CD4-positive, alpha-beta T cell treated with Interleukin-6 for 4 hours (primary cell): Measurements from ENCODE around the gene ICE2.
"Not testable (repeated sequence)": the region's sequence is repeated elsewhere in the genome, so short reads cannot be mapped to it uniquely, and the experiment has no call there.

Source experiments
- DNase-seq: peaks from one replicate; pipeline ENCODE4 v3.0.0-alpha.2; 2020; ENCODE audit warnings: mixed read lengths

The ICE2 gene

GRCh38 chr15:60442031-60442650 lies 36.8 kb downstream of the ICE2 start:
- DNase-seq: no peak

GRCh38 chr15:60441331-60441730 lies 37.6 kb downstream of the ICE2 start:
- no peak for DNase-seq

GRCh38 chr15:60438646-60439045 lies 40.3 kb downstream of the ICE2 start:
- DNase-seq: no peak

- no peak for DNase-seq
Observed at GRCh38 chr15:60428935-60429334, 50.0 kb downstream of the ICE2 start.

GRCh38 chr15:60426870-60427508 lies 52.0 kb downstream of the ICE2 start:
- DNase-seq: no peak

DNA sequence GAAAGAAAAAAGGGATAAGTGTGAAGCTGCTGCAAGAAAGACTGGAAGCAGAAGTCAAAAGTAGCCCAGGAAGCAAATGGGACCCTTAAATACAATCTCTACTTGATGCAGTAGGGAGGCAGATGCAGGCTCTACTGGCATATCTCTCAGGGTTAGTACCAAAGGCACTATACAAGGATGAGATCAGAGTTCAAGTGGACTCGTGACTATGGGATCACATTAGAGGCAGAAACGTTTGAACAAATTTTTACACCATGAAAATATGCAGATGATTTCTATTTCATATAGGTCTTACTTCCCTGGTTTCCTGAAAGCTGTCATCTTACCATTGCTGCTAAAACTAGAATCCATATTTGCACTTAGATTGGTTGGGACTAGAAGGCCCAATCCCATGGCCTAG lies 53.5 kb downstream of the ICE2 start:
- no peak for DNase-seq

DNA sequence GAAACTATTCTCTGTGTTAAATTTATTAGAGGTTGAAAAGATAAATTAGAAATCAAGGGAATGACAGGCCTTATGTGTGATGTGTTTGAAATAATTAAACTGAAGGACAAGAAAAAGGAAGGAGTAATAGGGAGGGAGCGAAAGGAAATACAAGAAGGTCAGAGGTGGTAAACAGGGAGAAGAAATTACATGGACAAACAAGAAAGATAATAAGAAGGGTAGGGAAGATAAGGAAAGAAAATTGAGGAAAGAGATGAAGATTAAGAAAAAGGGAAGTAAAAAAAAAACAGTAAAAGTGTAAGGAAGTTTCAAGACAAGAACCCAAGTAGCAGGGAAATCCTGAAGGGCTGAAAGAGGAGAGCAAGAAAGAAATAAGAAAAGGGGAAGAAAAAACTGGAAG lies 54.9 kb downstream of the ICE2 start:
- no peak for DNase-seq

DNA sequence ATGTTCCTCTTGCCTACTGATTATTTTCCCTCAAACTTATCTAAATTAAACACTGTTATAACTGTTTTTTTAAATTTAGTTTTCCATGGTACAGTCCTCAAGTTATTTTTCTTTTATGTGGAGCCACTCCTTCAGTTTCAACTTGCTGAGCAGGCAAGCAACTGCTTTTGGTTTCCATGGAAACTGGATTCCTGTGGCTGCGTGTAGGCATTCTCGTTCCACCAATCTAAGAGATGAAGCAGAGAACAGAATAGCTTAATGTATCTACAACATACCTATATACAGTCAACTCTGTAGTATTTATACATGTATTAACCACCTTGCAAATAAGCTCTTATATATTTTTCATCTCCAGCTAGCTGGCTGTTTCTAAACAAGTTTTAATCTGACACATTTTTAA lies 55.4 kb downstream of the ICE2 start:
- no peak for DNase-seq

DNA sequence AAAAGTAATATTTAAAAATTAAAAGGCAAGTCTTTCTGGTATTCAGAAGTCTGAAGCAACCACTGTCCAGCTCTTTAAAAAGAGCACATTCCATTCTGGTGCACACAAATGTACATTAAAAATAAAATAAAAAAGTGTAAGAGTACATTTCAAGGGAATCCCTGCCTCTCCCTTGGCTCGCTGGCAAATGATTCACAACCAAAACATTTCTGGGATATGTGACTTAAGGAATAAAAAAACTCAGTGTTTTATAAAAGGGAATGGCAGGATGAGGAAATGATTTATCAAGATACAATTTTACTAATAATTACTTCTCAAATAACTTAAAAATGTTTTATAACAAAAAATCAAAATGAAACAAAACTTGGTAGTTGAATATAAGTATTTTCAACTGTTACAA lies 57.4 kb downstream of the ICE2 start:
- no peak for DNase-seq

DNA sequence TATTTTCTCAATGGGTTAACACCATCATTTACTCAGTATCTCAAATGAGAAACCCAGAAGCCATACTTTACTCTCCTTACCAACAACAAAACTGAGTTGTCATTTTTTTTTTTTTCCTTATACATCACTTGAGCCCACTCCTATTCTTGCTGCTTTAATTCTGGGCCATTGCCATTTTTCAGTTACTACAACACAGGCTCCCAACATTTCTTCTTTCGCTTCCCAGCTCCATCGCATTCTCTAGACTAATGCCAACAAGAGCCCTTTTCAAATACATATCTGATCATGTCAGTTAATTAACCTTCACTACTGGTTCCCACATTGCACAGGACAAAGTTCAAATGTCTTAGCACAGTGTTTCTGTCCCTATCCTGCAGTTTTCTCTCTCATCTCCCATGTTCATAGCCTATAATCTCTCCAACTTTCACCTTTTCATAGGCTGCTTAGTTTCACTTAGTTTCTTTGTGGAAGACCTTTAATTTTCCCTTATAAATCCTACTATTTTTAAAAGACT lies 58.7 kb downstream of the ICE2 start:
- DNase-seq: no peak

DNA sequence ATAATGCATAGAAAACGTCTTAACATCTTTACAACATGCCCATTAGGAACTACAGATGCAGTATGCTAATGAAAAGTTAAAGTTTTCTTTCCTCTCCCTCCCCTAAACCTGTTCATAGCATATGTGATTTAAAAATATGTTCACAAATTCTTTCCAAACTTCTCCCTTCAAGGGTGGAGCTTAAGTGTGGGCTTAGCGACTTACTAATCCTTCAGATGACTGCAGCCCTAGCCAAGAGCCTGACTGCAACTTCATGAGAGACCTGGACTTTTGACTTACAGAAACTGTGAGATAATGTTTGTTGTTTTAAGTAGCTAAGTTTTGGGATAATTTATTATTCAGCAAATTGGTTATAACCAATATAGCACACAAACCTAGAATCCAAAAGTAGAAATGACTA lies 59.2 kb downstream of the ICE2 start:
- no peak for DNase-seq

DNA sequence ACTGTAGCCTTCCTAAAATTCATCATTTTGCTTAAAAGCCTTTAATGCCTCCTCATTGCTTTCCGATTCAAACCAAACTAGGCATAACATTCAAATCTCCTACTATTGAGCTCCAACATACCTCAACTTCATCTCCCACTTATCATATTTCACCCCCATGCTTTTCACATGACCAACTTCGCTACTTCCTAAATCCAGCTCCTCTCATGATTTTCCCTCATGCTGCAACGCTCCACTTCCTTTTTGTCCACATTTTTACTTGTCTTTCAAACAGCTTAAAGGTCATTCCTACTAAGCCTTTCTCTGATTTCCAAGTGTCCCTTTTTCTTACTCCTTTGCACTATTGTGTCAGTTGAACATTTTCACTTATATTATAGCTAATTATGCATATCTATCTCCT lies 60.8 kb downstream of the ICE2 start:
- no peak for DNase-seq

GRCh38 chr15:60417112-60417511 lies 61.8 kb downstream of the ICE2 start:
- DNase-seq: no peak

GRCh38 chr15:60416484-60416883 lies 62.5 kb downstream of the ICE2 start:
- DNase-seq: no peak

- no peak for DNase-seq
Observed at GRCh38 chr15:60414016-60414682, 64.8 kb downstream of the ICE2 start.

DNA sequence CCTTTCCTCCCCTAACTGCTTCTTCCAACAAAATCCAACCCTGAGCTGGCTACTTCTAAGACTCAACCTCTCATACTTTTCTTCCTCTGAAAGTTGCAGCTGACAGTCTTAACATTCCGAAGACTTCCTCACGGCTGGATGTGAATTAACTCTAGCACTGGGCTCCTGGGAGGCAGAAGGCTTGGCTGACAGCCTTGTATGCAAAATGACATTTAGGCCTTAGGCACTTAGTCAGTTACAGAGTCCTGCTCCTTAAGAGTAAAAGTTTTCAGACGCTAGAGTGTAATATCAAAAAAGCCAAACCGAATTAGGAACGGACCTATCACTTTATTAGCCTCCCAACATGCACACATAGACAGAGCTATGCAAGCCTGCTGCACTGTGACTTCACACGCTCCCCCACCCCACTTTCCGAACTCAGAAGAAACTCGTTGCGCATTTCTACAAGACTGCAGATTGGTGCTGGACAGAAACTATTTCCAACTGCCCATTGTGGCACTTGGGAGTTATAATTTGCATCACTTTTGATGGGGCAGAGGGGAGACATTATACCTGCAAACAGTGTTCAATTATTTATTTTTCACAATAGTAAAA lies 65.6 kb downstream of the ICE2 start:
- no peak for DNase-seq

- DNase-seq: not testable (repeated sequence)
Observed at GRCh38 chr15:60412807-60413206, 66.1 kb downstream of the ICE2 start.

GRCh38 chr15:60411774-60412425 lies 67.0 kb downstream of the ICE2 start:
- DNase-seq: no peak

- not testable (repeated sequence) for DNase-seq
Observed at GRCh38 chr15:60410350-60410749, 68.6 kb downstream of the ICE2 start.

GRCh38 chr15:60408463-60408981 lies 70.4 kb downstream of the ICE2 start:
- DNase-seq: no peak

- no peak for DNase-seq
Observed at GRCh38 chr15:60407415-60407805, 71.5 kb downstream of the ICE2 start.

- DNase-seq: no peak
Observed at GRCh38 chr15:60406513-60407414, 72.2 kb downstream of the ICE2 start.
